ENCODE data around the gene FOXJ3.

The FOXJ3 gene

DNA sequence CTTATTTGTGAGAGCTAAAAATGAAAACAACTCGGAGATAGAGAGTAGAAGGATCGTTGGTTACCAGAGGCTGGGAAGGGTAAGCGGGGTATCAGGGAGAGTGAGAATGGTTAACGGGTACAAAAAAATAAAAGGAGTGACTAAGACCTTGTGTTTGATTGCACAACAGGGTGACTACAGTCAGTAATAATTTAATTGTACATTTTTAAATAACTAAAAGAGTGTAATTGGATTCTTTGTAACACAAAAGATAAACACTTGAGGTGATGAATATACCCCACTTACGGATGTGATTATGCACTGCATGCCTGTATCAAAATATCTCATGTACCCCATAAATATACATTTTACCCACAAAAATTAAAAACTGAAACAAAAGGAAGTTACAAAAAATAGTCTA is 29.4 kb downstream of the FOXJ3 start:
- no peaks in the 10 kb centered on the region for H3K27me3 ChIP-seq (ENCODE audit: insufficient read depth, low read depth, severe bottlenecking)
- H3K36me3 ChIP-seq: peaks cover 49% of the 10 kb centered on the region
- peaks cover 6% of the 10 kb centered on the region for H3K9me3 ChIP-seq (ENCODE audit: severe bottlenecking)
- H3K27ac ChIP-seq: no peak overlapping the region
- TF ChIP-seq, protein P1, sequence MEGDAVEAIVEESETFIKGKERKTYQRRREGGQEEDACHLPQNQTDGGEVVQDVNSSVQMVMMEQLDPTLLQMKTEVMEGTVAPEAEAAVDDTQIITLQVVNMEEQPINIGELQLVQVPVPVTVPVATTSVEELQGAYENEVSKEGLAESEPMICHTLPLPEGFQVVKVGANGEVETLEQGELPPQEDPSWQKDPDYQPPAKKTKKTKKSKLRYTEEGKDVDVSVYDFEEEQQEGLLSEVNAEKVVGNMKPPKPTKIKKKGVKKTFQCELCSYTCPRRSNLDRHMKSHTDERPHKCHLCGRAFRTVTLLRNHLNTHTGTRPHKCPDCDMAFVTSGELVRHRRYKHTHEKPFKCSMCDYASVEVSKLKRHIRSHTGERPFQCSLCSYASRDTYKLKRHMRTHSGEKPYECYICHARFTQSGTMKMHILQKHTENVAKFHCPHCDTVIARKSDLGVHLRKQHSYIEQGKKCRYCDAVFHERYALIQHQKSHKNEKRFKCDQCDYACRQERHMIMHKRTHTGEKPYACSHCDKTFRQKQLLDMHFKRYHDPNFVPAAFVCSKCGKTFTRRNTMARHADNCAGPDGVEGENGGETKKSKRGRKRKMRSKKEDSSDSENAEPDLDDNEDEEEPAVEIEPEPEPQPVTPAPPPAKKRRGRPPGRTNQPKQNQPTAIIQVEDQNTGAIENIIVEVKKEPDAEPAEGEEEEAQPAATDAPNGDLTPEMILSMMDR (IDR thresholded peaks at IDR 0.05; ENCODE audit: low read depth, low read length): no peak
- no peak for DNase-seq
- no peak overlapping the region for H3K4me3 ChIP-seq (ENCODE audit: low read depth, low read length)

DNA sequence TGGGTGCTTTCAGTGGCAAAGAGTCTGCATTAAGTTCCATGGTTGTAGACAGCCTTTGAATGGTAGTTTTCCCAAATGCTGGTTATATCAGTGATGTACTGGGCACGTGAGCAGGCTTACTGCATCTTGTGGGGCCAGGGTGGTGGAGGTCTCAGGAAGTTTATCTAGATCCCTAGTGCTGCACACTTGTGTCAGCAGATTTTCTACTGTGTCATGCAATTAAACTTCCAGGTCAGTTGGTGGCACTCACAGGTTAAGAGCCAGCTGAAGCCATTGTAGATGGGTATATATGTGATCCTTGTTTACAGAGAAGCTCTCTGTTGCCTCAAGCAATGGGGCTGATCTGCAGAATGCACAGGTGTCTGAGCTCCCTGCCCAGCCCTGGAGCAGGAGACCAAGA is 33.0 kb downstream of the FOXJ3 start:
- H3K4me3 ChIP-seq (ENCODE audit: low read depth, low read length): no peak overlapping the region
- H3K36me3 ChIP-seq: peaks cover 35% of the 10 kb centered on the region
- no peaks in the 10 kb centered on the region for H3K27me3 ChIP-seq (ENCODE audit: insufficient read depth, low read depth, severe bottlenecking)
- no peak overlapping the region for H3K27ac ChIP-seq
- no peak for DNase-seq
- TF ChIP-seq, protein P1 (IDR thresholded peaks at IDR 0.05; ENCODE audit: low read depth, low read length): no peak
- peaks cover 6% of the 10 kb centered on the region for H3K9me3 ChIP-seq (ENCODE audit: severe bottlenecking)

DNA sequence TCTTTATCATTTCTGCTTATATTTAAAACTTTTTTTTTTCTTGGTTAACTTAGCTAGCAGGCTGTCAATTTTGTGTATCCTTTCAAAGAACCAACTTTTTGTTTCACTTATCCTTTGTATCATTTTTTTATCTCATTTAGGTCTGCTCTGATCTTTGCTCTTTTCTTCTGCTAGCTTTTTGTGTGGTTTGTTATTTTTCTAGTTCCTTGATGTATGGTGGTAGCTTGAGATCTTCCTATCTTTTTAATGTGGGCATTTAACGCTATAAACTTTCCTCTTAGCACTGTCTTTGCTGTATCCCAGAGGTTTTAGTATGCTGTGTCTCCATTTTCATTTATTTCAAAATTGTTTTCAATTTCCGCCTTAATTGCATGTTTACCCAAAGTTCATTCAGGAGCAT is 36.5 kb downstream of the FOXJ3 start:
- DNase-seq: no peak
- no peaks in the 10 kb centered on the region for H3K27me3 ChIP-seq (ENCODE audit: insufficient read depth, low read depth, severe bottlenecking)
- no peak overlapping the region for H3K27ac ChIP-seq
- H3K36me3 ChIP-seq: peaks cover 25% of the 10 kb centered on the region
- TF ChIP-seq, protein P1 (IDR thresholded peaks at IDR 0.05; ENCODE audit: low read depth, low read length): no peak
- peaks cover 6% of the 10 kb centered on the region for H3K9me3 ChIP-seq (ENCODE audit: severe bottlenecking)
- no peak overlapping the region for H3K4me3 ChIP-seq (ENCODE audit: low read depth, low read length)

DNA sequence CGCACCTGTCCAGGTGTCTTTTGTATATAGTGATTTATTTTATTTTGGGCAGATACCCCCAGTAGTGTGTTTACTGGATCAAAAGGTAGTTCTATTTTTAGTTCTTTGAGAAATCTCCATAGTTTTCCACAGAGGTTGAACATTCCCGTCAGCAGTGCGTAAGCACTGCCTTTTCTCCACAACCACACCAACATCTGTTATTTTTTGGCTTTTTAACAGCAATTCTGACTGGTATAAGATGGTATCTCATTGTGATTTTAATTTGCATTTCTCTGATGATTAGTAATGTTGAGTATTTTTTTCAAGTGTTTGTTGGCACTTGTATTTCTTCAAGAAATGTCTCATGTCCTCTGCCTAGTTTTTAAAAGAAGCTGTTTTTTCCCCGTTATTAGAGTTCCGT is 39.2 kb downstream of the FOXJ3 start:
- Histone ChIP-seq H3K27me3 (ENCODE audit: insufficient read depth, low read depth, severe bottlenecking) (no peaks in the 10 kb centered on the region), H3K9me3 (ENCODE audit: severe bottlenecking) (no peaks in the 10 kb centered on the region), H3K27ac (no peak overlapping the region), H3K4me3 (ENCODE audit: low read depth, low read length) (no peak overlapping the region), H3K36me3 (peaks cover 8% of the 10 kb centered on the region)
- TF ChIP-seq, protein P1 (IDR thresholded peaks at IDR 0.05; ENCODE audit: low read depth, low read length): no peak
- no peak for DNase-seq

DNA sequence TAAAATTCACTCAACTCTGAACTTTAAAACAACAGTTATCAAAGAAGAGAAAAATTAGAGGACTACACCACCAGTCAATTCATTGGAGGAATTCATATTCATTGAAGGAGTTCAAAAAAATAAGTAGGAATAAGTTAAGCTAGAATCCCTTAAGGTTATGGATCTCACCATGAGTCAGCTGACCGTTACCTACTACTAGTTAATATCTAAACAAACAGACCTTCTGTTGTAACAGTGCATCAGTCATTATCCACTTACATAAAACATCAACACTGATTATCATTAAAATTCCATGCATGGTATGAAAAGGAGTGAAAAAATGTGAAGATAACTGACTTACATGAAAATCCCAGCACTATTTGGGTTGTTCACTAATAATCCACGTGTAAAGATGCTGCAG is 44.9 kb downstream of the FOXJ3 start:
- no peak for DNase-seq
- no peak overlapping the region for H3K27ac ChIP-seq
- H3K9me3 ChIP-seq (ENCODE audit: severe bottlenecking): no peaks in the 10 kb centered on the region
- no peaks in the 10 kb centered on the region for H3K27me3 ChIP-seq (ENCODE audit: insufficient read depth, low read depth, severe bottlenecking)
- TF ChIP-seq, protein P1 (IDR thresholded peaks at IDR 0.05; ENCODE audit: low read depth, low read length): no peak
- H3K36me3 ChIP-seq: no peaks in the 10 kb centered on the region; the same call in none of the 2 replicates
- no peak overlapping the region for H3K4me3 ChIP-seq (ENCODE audit: low read depth, low read length)

DNA sequence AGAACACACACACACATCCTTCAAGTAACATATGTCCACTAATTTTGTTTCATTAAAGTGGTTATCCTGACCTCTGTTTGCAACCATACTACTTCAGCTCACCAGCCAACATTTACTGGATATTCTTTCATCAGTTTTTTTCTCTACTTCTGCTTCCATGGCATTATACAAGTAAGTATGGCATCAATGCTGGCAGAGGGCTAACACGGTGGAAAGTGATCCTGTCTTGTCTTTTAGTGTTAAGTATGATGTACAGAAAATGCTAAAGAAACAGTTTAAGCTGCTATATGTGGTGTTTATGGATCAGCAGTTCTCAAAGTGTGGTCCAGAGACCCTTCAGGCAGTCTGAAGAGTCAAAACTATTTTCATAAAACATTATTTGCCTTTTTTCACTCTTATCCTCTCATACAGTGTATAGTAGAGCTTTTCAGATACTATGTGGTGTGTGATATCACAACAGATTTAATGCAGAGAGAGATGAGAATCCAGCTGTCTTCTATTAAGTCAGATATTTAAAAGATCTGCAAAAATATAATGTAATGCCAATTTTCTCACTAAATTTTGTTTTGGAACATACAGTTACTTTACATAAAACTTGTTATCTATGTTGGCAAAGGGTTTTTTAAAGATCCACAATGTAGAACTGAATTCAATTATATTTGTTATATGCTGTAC is 46.6 kb downstream of the FOXJ3 start:
- DNase-seq: no peak
- no peak overlapping the region for H3K27ac ChIP-seq
- TF ChIP-seq, protein P1 (IDR thresholded peaks at IDR 0.05; ENCODE audit: low read depth, low read length): no peak
- H3K4me3 ChIP-seq (ENCODE audit: low read depth, low read length): no peak overlapping the region
- H3K9me3 ChIP-seq (ENCODE audit: severe bottlenecking): no peaks in the 10 kb centered on the region
- H3K27me3 ChIP-seq (ENCODE audit: insufficient read depth, low read depth, severe bottlenecking): no peaks in the 10 kb centered on the region
- no peaks in the 10 kb centered on the region; the same call in 1 of the 2 replicates for H3K36me3 ChIP-seq

Measured in WERI-Rb-1 (cell line).